ENCODE data around the gene PLXNC1.
A peak's percentile ranks its signal among the peaks of the same experiment; 100 is the strongest.

PLXNC1 gene

GRCh38 chr12:94207467-94207848 lies 59.1 kb downstream of the PLXNC1 start:
- in situ Hi-C loops (cut with MboI; ENCODE audit: low pct_unique_long_range_greater_than_20kb, low sequenced_read_pairs, unreplicated experiment) = no loop called here
- no peak for TF ChIP-seq CTCF (IDR thresholded peaks at IDR 0.05; ENCODE audit: extremely low read depth, insufficient read depth, missing control alignments)
- DNase-seq (ENCODE audit: low spot score) = no peak

- in situ Hi-C loops (cut with MboI; ENCODE audit: low pct_unique_long_range_greater_than_20kb, low sequenced_read_pairs, unreplicated experiment) = no loop called here
- no peak for TF ChIP-seq CTCF (IDR thresholded peaks at IDR 0.05; ENCODE audit: extremely low read depth, insufficient read depth, missing control alignments)
- peak; percentile 81 for DNase-seq (ENCODE audit: low spot score)
These were observed 59.7 kb downstream of the PLXNC1 start for GRCh38 chr12:94207849-94208621.

GRCh38 chr12:94208622-94208966 lies 60.2 kb downstream of the PLXNC1 start:
- DNase-seq (ENCODE audit: low spot score) = peak; percentile 54
- TF ChIP-seq CTCF (IDR thresholded peaks at IDR 0.05; ENCODE audit: extremely low read depth, insufficient read depth, missing control alignments) = no peak
- in situ Hi-C loops (cut with MboI; ENCODE audit: low pct_unique_long_range_greater_than_20kb, low sequenced_read_pairs, unreplicated experiment) = no loop called here

- no peak for TF ChIP-seq CTCF (IDR thresholded peaks at IDR 0.05; ENCODE audit: extremely low read depth, insufficient read depth, missing control alignments)
- no peak for DNase-seq (ENCODE audit: low spot score)
- in situ Hi-C loops (cut with MboI; ENCODE audit: low pct_unique_long_range_greater_than_20kb, low sequenced_read_pairs, unreplicated experiment) = no loop called here
These were observed 60.9 kb downstream of the PLXNC1 start for GRCh38 chr12:94209240-94209639.

GRCh38 chr12:94211021-94211420 lies 62.6 kb downstream of the PLXNC1 start:
- DNase-seq (ENCODE audit: low spot score) = no peak
- in situ Hi-C loops (cut with MboI; ENCODE audit: low pct_unique_long_range_greater_than_20kb, low sequenced_read_pairs, unreplicated experiment) = no loop called here
- no peak for TF ChIP-seq CTCF (IDR thresholded peaks at IDR 0.05; ENCODE audit: extremely low read depth, insufficient read depth, missing control alignments)

GRCh38 chr12:94218233-94218632 lies 69.9 kb downstream of the PLXNC1 start:
- no peak for DNase-seq (ENCODE audit: low spot score)
- no peak for TF ChIP-seq CTCF (IDR thresholded peaks at IDR 0.05; ENCODE audit: extremely low read depth, insufficient read depth, missing control alignments)
- in situ Hi-C loops (cut with MboI; ENCODE audit: low pct_unique_long_range_greater_than_20kb, low sequenced_read_pairs, unreplicated experiment) = no loop called here
